K562 (cell line): Measurements from ENCODE around the gene TM7SF3. TPM values are rescaled to one million over a fixed set of nuclear protein-coding genes. Genes with fewer than 3 reads are reported as not detected.

Experiments used
- ATAC-seq: fragments of 200-7000 bp; cut with Tn5 transposase; 3 replicates; pipeline ENCODE4 v1.9.1; 2020; ENCODE audit warnings: moderate library complexity
- BruUV-seq: library from RNA; stranded (reverse); fragments of 400-500 nt; replicated peaks from 2 replicates; lab custom pipeline; 2021; lab: Mats Ljungman, UMichigan
- CTCF ChIA-PET: fragments of 300-600 bp; formaldehyde crosslinking; extraction: SDS; loops from one replicate; lab custom pipeline; 2021; ENCODE audit warnings: low intra/inter-chr PET ratio; lab: Yijun Ruan, JAX
- POLR2A ChIA-PET: fragments of 300-600, 350-650 bp; sonication (Branson Sonifier 250); formaldehyde crosslinking; extraction: SDS; loops from one replicate; lab custom pipeline; 2021; ENCODE audit warnings: antibody characterized with exemption, inconsistent platforms; lab: Yijun Ruan, JAX
- DNase-seq, 4 experiments: peaks; one replicate each; pipeline versions ENCODE4 v3.0.0 to v3.0.0-alpha.2; 2011 to 2018; ENCODE audit warnings: low spot score in 3 of 4, mixed read lengths in 3 of 4; ENCODE audit errors: extremely low read depth in 1 of 4
- FAIRE-seq: peaks from 2 replicates; lab custom pipeline; 2011; peaks lifted over from hg19 to GRCh38; lab: Jason Lieb, UNC
- H2AFZ ChIP-seq: 2 replicates; pipeline ENCODE4 v1.6.0; 2011; ENCODE audit warnings: low read depth, low read length, control low read depth, inconsistent platforms
- H3K27ac ChIP-seq: fragments of 200-600 bp; 3 replicates; pipeline ENCODE4 v1.8.0; 2011; ENCODE audit warnings: low read depth, mild to moderate bottlenecking, control low read depth, inconsistent platforms, low read length, moderate library complexity, mixed read lengths; ENCODE audit errors: extremely low read depth
- H3K27me3 ChIP-seq, 2 experiments: fragments of 300-600 bp in 1 of 2; 2 replicates in 1 of 2; 3 replicates in 1 of 2; pipeline versions ENCODE4 v1.6.0 to v1.8.0; 2011; ENCODE audit warnings: inconsistent platforms in 2 of 2, low read length in 2 of 2, mild to moderate bottlenecking in 1 of 2, mixed read lengths in 1 of 2, moderate library complexity in 1 of 2; ENCODE audit not compliant: control insufficient read depth in 2 of 2, insufficient read depth in 2 of 2
- H3K36me3 ChIP-seq: fragments of 300-600 bp; 3 replicates; pipeline ENCODE4 v1.8.0; 2011; ENCODE audit warnings: mild to moderate bottlenecking, low read length, inconsistent platforms; ENCODE audit not compliant: control insufficient read depth, insufficient read depth
- H3K4me1 ChIP-seq, 2 experiments: fragments of 200-600 bp in 1 of 2; replicated peaks in 1 of 2; 2 replicates in 1 of 2; 3 replicates in 1 of 2; pipeline versions ENCODE4 v1.5.1 to v1.8.0; 2011; ENCODE audit warnings: inconsistent platforms in 2 of 2, low read length in 2 of 2, mild to moderate bottlenecking in 1 of 2, mixed read lengths in 1 of 2, moderate library complexity in 1 of 2; ENCODE audit not compliant: control insufficient read depth in 2 of 2, insufficient read depth in 2 of 2
- H3K4me2 ChIP-seq: 2 replicates; pipeline ENCODE4 v1.6.1; 2011; ENCODE audit warnings: low read length, control low read depth, inconsistent platforms, mixed read lengths; ENCODE audit not compliant: insufficient read depth
- H3K4me3 ChIP-seq: fragments of 200-600 bp; sonication (generic), shearing (Covaris generic); 2 replicates; pipeline ENCODE4 v1.5.1; 2016; ENCODE audit warnings: control low read depth, inconsistent platforms
- H3K79me2 ChIP-seq: fragments of 200-600 bp; 3 replicates; pipeline ENCODE4 v1.8.0; 2011; ENCODE audit warnings: low read length, inconsistent platforms; ENCODE audit not compliant: control insufficient read depth, insufficient read depth
- H3K9ac ChIP-seq, 2 experiments: 2 replicates each; pipeline versions ENCODE4 v1.6.0 to v1.6.1; 2011; ENCODE audit warnings: low read depth in 2 of 2, low read length in 2 of 2, control low read depth in 1 of 2, inconsistent platforms in 1 of 2, mild to moderate bottlenecking in 1 of 2, mixed read lengths in 1 of 2; ENCODE audit not compliant: insufficient read depth in 1 of 2
- H3K9me1 ChIP-seq: one replicate; pipeline ENCODE4 v1.6.0; 2011; ENCODE audit warnings: inconsistent platforms, mild to moderate bottlenecking, low read length, moderate library complexity; ENCODE audit not compliant: control insufficient read depth, insufficient read depth
- H3K9me3 ChIP-seq: replicated peaks from 2 replicates; pipeline ENCODE4 v1.5.1; 2011; ENCODE audit warnings: low read depth, low read length, inconsistent platforms; ENCODE audit not compliant: control insufficient read depth, insufficient read depth
- H4K20me1 ChIP-seq: replicated peaks from 2 replicates; pipeline ENCODE4 v1.6.1; 2011; ENCODE audit warnings: low read length, inconsistent platforms, mixed read lengths; ENCODE audit not compliant: control insufficient read depth, insufficient read depth
- C11orf30 ChIP-seq: fragments of 450-650 bp; IDR thresholded peaks from 2 replicates; pipeline ENCODE4 v1.6.1; 2016; ENCODE audit warnings: low read depth, mild to moderate bottlenecking
- HNRNPL ChIP-seq: fragments of 200-400 bp; formaldehyde crosslinking; IDR thresholded peaks from 2 replicates; pipeline ENCODE4 v1.6.1; 2017; ENCODE audit warnings: low read depth, mild to moderate bottlenecking, low read length
- MAFF ChIP-seq: IDR thresholded peaks from 2 replicates; pipeline ENCODE4 v1.6.1; 2012; ENCODE audit warnings: low read length, improper control_type of control experiment
- MAFG ChIP-seq: fragments of 450-650 bp; conservative IDR thresholded peaks from 2 replicates; pipeline ENCODE4 v1.6.1; 2016; ENCODE audit warnings: missing genetic modification characterization, missing compliant biosample characterization
- MAFK ChIP-seq: IDR thresholded peaks from 2 replicates; pipeline ENCODE4 v1.6.1; 2011; ENCODE audit warnings: low read length, improper control_type of control experiment
- NR2F6 ChIP-seq: fragments of 450-650 bp; formaldehyde crosslinking; IDR thresholded peaks from 2 replicates; pipeline ENCODE4 v1.4.0; 2020; ENCODE audit warnings: mild to moderate bottlenecking
- RHOXF2B ChIP-seq: fragments of 250-450 bp; sonication (Bioruptor Pico); conservative IDR thresholded peaks from 2 replicates; pipeline ENCODE4 v1.5.1; 2021
- SNIP1 ChIP-seq: fragments of 450-650 bp; IDR thresholded peaks from 2 replicates; pipeline ENCODE4 v1.7.1; 2017; ENCODE audit warnings: low read depth, mild to moderate bottlenecking
- TSC22D4 ChIP-seq: fragments of 450-650 bp; IDR thresholded peaks from 2 replicates; pipeline ENCODE4 v1.6.1; 2016; ENCODE audit warnings: missing genetic modification characterization, missing biosample characterization, control low read depth
- ZC3H8 ChIP-seq: fragments of 450-650 bp; IDR thresholded peaks from 2 replicates; pipeline ENCODE4 v1.6.1; 2017
- ZNF316 ChIP-seq: fragments of 450-650 bp; IDR thresholded peaks from 2 replicates; pipeline ENCODE4 v1.6.1; 2016
- ZSCAN32 ChIP-seq: fragments of 450-650 bp; formaldehyde crosslinking; IDR thresholded peaks from 2 replicates; pipeline ENCODE4 v1.4.0; 2020; ENCODE audit warnings: mild to moderate bottlenecking, moderate library complexity
- whole genome bisulfite sequencing: fragments of 100-300 bp; shearing (Covaris generic); methylation state at CpG from one replicate; pipeline ENCODE4 v1.1.6; 2016; ENCODE audit warnings: low coverage, mixed read lengths; ENCODE audit not compliant: insufficient coverage; ENCODE audit errors: missing lambda C conversion rate; 5-methylcytosine and 5-hydroxymethylcytosine counted together
- in situ Hi-C: fragments of 300-500 bp; cut with MboI; formaldehyde crosslinking; loops from 4 replicates; pipeline ENCODE4 v1.15.0; 2018; ENCODE audit warnings: inconsistent platforms, mixed read lengths
- intact Hi-C: fragments of 100-400 bp; cut with micrococcal nuclease; formaldehyde crosslinking; loops from 2 replicates; pipeline ENCODE4 v1.14.2; 2022
- polyA plus RNA-seq, 8 experiments: library from polyadenylated mRNA; depleted of rRNA in 4 of 8; stranded (reverse) in 5 of 8; unstranded in 3 of 8; fragments of >200 nt; fragmentation: Nextera tagmentation in 2 of 8; fragmentation: Illumina TruSeq in 1 of 8; extraction: Ambion mirVana in 2 of 8; extraction: Trizol in 1 of 8; gene quantifications; 2 replicates each; pipeline versions ENCODE4 v1.2.1 to v1.2.3, GENCODE V29; 2011 to 2014; ENCODE audit warnings: inconsistent platforms in 1 of 8, missing spikeins in 1 of 8
- total RNA-seq, 7 experiments: library from RNA; depleted of rRNA in 6 of 7; stranded (reverse); fragments of >200 nt in 6 of 7; fragmentation: Illumina TruSeq in 2 of 7; extraction: Trizol in 2 of 7; gene quantifications; 2 replicates each; pipeline versions ENCODE4 v1.2.1 to v1.2.3, GENCODE V29; 2011 to 2021; ENCODE audit warnings: low replicate concordance in 1 of 7

Gene TM7SF3
- total and polyA plus RNA-seq, 9 of the 15 experiments (the other 6 are each of a cell fraction or from before 2014, with no cell fraction given): 9.3 to 90.4 (median 24.8) TPM

DNA sequence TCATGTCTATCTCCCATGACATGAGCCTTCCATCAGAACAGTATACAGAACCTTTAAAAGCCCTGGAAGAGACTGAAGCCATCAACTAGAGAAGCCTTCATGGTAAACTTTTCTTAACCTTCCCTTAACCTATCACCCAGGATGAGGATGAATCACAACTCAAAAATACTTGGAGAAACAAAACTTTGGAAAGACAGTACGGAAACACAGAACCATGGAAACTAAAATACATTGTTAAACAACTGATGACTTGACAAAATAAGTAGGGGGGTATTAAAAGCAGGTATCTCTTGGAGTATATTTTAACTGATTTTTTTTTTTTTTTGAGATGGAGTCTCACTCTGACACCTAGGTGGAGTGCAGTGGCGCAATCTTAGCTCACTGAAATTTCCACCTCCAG is 8.7 kb downstream of the TM7SF3 start:
- Histone ChIP-seq H3K36me3 (no peaks in the 10 kb centered on the region), H3K9me3 (no peaks in the 10 kb centered on the region), H3K27ac (no peak overlapping the region), H3K4me2 (no peak overlapping the region), H3K4me1 (peaks cover 0 to 6% of the 10 kb centered on the region in 2 experiments; a peak in 1 of 5 replicates), H2AFZ (no peak overlapping the region), H3K9ac (no peak overlapping the region), H3K9me1 (no peaks in the 10 kb centered on the region), H3K79me2 (peaks cover 7% of the 10 kb centered on the region; the same call in 2 of the 3 replicates), H3K27me3 (no peaks in the 10 kb centered on the region), H4K20me1 (no peaks in the 10 kb centered on the region), H3K4me3 (no peak overlapping the region)
- no TSS peak for BruUV-seq
- ATAC-seq (no peak), FAIRE-seq (no peak), DNase-seq (no peak)
- 88% methylated on average over 2 of the region's 2 CpGs for WGBS
- in situ Hi-C loops: no loop called here
- intact Hi-C loops: no loop called here
- ChIA-PET CTCF (no interaction called here), POLR2A (no interaction called here)
- TF ChIP-seq MAFK (peak; percentile 30; the same call in 1 of the 2 replicates), RHOXF2B (CRISPR knock-in tag) (no peak), NR2F6 (CRISPR knock-in tag) (no peak), MAFG (tag) (peak; percentile 59; the same call in 1 of the 2 replicates), TSC22D4 (tag) (no peak), MAFF (peak; percentile 37; the same call in 1 of the 2 replicates), ZC3H8 (no peak), C11orf30 (peak; percentile 64; the same call in 1 of the 2 replicates), ZNF316 (peak; percentile 85), HNRNPL (no peak), SNIP1 (no peak), ZSCAN32 (CRISPR knock-in tag) (no peak)
